ENCODE measurements around the gene FCMR.

FCMR gene

GRCh38 chr1:206909161-206909882 lies 12.4 kb downstream of the FCMR start:
- Histone ChIP-seq H3K4me1 (ENCODE audit: control insufficient read depth, insufficient read depth, low read length, poor library complexity, severe bottlenecking) (peaks cover 8% of the 10 kb centered on the region), H3K9me3 (ENCODE audit: control insufficient read depth, low read length) (no peaks in the 10 kb centered on the region), H3K27ac (ENCODE audit: low read depth, low read length, severe bottlenecking) (no peak overlapping the region), H3K4me3 (ENCODE audit: extremely low read depth, insufficient read depth, low read length, poor library complexity, severe bottlenecking) (peak overlapping the region; percentile 39), H3K36me3 (ENCODE audit: control insufficient read depth, insufficient read depth, low read length) (no peaks in the 10 kb centered on the region)
- WGBS, 2 experiments (ENCODE audit: insufficient coverage in 2 of 2): 1% methylated on average over 49 to 58 of the region's 69 CpGs

GRCh38 chr1:206908038-206908437 lies 13.7 kb downstream of the FCMR start:
- Histone ChIP-seq H3K4me1 (ENCODE audit: control insufficient read depth, insufficient read depth, low read length, poor library complexity, severe bottlenecking) (peaks cover 8% of the 10 kb centered on the region), H3K4me3 (ENCODE audit: extremely low read depth, insufficient read depth, low read length, poor library complexity, severe bottlenecking) (no peak overlapping the region), H3K36me3 (ENCODE audit: control insufficient read depth, insufficient read depth, low read length) (no peaks in the 10 kb centered on the region), H3K9me3 (ENCODE audit: control insufficient read depth, low read length) (no peaks in the 10 kb centered on the region), H3K27ac (ENCODE audit: low read depth, low read length, severe bottlenecking) (no peak overlapping the region)
- WGBS, 2 experiments (ENCODE audit: insufficient coverage in 2 of 2): 96 to 98% methylated on average over 8 to 10 of the region's 10 CpGs

GRCh38 chr1:206907304-206907991 lies 14.3 kb downstream of the FCMR start:
- Histone ChIP-seq H3K27ac (ENCODE audit: low read depth, low read length, severe bottlenecking) (no peak overlapping the region), H3K4me3 (ENCODE audit: extremely low read depth, insufficient read depth, low read length, poor library complexity, severe bottlenecking) (no peak overlapping the region), H3K36me3 (ENCODE audit: control insufficient read depth, insufficient read depth, low read length) (no peaks in the 10 kb centered on the region), H3K9me3 (ENCODE audit: control insufficient read depth, low read length) (no peaks in the 10 kb centered on the region), H3K4me1 (ENCODE audit: control insufficient read depth, insufficient read depth, low read length, poor library complexity, severe bottlenecking) (peaks cover 8% of the 10 kb centered on the region)
- WGBS, 2 experiments (ENCODE audit: insufficient coverage in 2 of 2): 83 to 84% methylated on average over 14 to 17 of the region's 23 CpGs

GRCh38 chr1:206905295-206906164 lies 16.2 kb downstream of the FCMR start:
- H3K9me3 ChIP-seq (ENCODE audit: control insufficient read depth, low read length): no peaks in the 10 kb centered on the region
- H3K4me1 ChIP-seq (ENCODE audit: control insufficient read depth, insufficient read depth, low read length, poor library complexity, severe bottlenecking): peaks cover 8% of the 10 kb centered on the region
- 52 to 73% methylated on average over 3 to 4 of the region's 4 CpGs for WGBS, 2 experiments (ENCODE audit: insufficient coverage in 2 of 2)
- H3K27ac ChIP-seq (ENCODE audit: low read depth, low read length, severe bottlenecking): peak overlapping the region; percentile 36
- H3K36me3 ChIP-seq (ENCODE audit: control insufficient read depth, insufficient read depth, low read length): no peaks in the 10 kb centered on the region
- no peak overlapping the region for H3K4me3 ChIP-seq (ENCODE audit: extremely low read depth, insufficient read depth, low read length, poor library complexity, severe bottlenecking)

- Histone ChIP-seq H3K4me1 (ENCODE audit: control insufficient read depth, insufficient read depth, low read length, poor library complexity, severe bottlenecking) (peaks cover 9% of the 10 kb centered on the region), H3K27ac (ENCODE audit: low read depth, low read length, severe bottlenecking) (peak overlapping the region; percentile 36), H3K36me3 (ENCODE audit: control insufficient read depth, insufficient read depth, low read length) (no peaks in the 10 kb centered on the region), H3K4me3 (ENCODE audit: extremely low read depth, insufficient read depth, low read length, poor library complexity, severe bottlenecking) (no peak overlapping the region), H3K9me3 (ENCODE audit: control insufficient read depth, low read length) (no peaks in the 10 kb centered on the region)
- WGBS, 2 experiments (ENCODE audit: insufficient coverage in 2 of 2): 91 to 98% methylated on average over 9 to 10 of the region's 10 CpGs
Measured at GRCh38 chr1:206904423-206905142, 17.2 kb downstream of the FCMR start.

- H3K36me3 ChIP-seq (ENCODE audit: control insufficient read depth, insufficient read depth, low read length): no peaks in the 10 kb centered on the region
- H3K27ac ChIP-seq (ENCODE audit: low read depth, low read length, severe bottlenecking): no peak overlapping the region
- H3K4me3 ChIP-seq (ENCODE audit: extremely low read depth, insufficient read depth, low read length, poor library complexity, severe bottlenecking): no peak overlapping the region
- peaks cover 16% of the 10 kb centered on the region for H3K4me1 ChIP-seq (ENCODE audit: control insufficient read depth, insufficient read depth, low read length, poor library complexity, severe bottlenecking)
- 67% methylated on average over 1 of the region's 2 CpGs; no CpG with 5 or more reads in 1 of the 2 experiments for WGBS, 2 experiments (ENCODE audit: insufficient coverage in 2 of 2)
- H3K9me3 ChIP-seq (ENCODE audit: control insufficient read depth, low read length): no peaks in the 10 kb centered on the region
Measured at GRCh38 chr1:206903687-206904086, 18.1 kb downstream of the FCMR start.

- no peaks in the 10 kb centered on the region for H3K9me3 ChIP-seq (ENCODE audit: control insufficient read depth, low read length)
- H3K4me3 ChIP-seq (ENCODE audit: extremely low read depth, insufficient read depth, low read length, poor library complexity, severe bottlenecking): no peak overlapping the region
- 80 to 100% methylated on average over 1 of the region's 1 CpG for WGBS, 2 experiments (ENCODE audit: insufficient coverage in 2 of 2)
- peaks cover 22% of the 10 kb centered on the region for H3K4me1 ChIP-seq (ENCODE audit: control insufficient read depth, insufficient read depth, low read length, poor library complexity, severe bottlenecking)
- H3K27ac ChIP-seq (ENCODE audit: low read depth, low read length, severe bottlenecking): no peak overlapping the region
- H3K36me3 ChIP-seq (ENCODE audit: control insufficient read depth, insufficient read depth, low read length): no peaks in the 10 kb centered on the region
Measured at GRCh38 chr1:206902702-206903101, 19.0 kb downstream of the FCMR start.

- Histone ChIP-seq H3K4me1 (ENCODE audit: control insufficient read depth, insufficient read depth, low read length, poor library complexity, severe bottlenecking) (peaks cover 23% of the 10 kb centered on the region), H3K4me3 (ENCODE audit: extremely low read depth, insufficient read depth, low read length, poor library complexity, severe bottlenecking) (no peak overlapping the region), H3K27ac (ENCODE audit: low read depth, low read length, severe bottlenecking) (no peak overlapping the region), H3K36me3 (ENCODE audit: control insufficient read depth, insufficient read depth, low read length) (no peaks in the 10 kb centered on the region), H3K9me3 (ENCODE audit: control insufficient read depth, low read length) (no peaks in the 10 kb centered on the region)
- 90 to 91% methylated on average over 4 of the region's 6 CpGs for WGBS, 2 experiments (ENCODE audit: insufficient coverage in 2 of 2)
Measured at GRCh38 chr1:206901944-206902343, 19.8 kb downstream of the FCMR start.

GRCh38 chr1:206900149-206900548 lies 21.6 kb downstream of the FCMR start:
- Histone ChIP-seq H3K4me1 (ENCODE audit: control insufficient read depth, insufficient read depth, low read length, poor library complexity, severe bottlenecking) (peaks cover 23% of the 10 kb centered on the region), H3K36me3 (ENCODE audit: control insufficient read depth, insufficient read depth, low read length) (no peaks in the 10 kb centered on the region), H3K9me3 (ENCODE audit: control insufficient read depth, low read length) (no peaks in the 10 kb centered on the region), H3K4me3 (ENCODE audit: extremely low read depth, insufficient read depth, low read length, poor library complexity, severe bottlenecking) (no peak overlapping the region), H3K27ac (ENCODE audit: low read depth, low read length, severe bottlenecking) (no peak overlapping the region)
- 99 to 100% methylated on average over 2 to 6 of the region's 7 CpGs for WGBS, 2 experiments (ENCODE audit: insufficient coverage in 2 of 2)

- Histone ChIP-seq H3K27ac (ENCODE audit: low read depth, low read length, severe bottlenecking) (no peak overlapping the region), H3K9me3 (ENCODE audit: control insufficient read depth, low read length) (no peaks in the 10 kb centered on the region)
- 85 to 89% methylated on average over 5 of the region's 5 CpGs for WGBS, 2 experiments (ENCODE audit: insufficient coverage in 2 of 2)
Measured at GRCh38 chr1:206899717-206900116, 22.0 kb downstream of the FCMR start.

More at GRCh38 chr1:206899717-206900116, 22.0 kb downstream of the FCMR start:
- no peaks in the 10 kb centered on the region for H3K36me3 ChIP-seq (ENCODE audit: control insufficient read depth, insufficient read depth, low read length)
- peaks cover 23% of the 10 kb centered on the region for H3K4me1 ChIP-seq (ENCODE audit: control insufficient read depth, insufficient read depth, low read length, poor library complexity, severe bottlenecking)
- H3K4me3 ChIP-seq (ENCODE audit: extremely low read depth, insufficient read depth, low read length, poor library complexity, severe bottlenecking): no peak overlapping the region
